Neural cell (in vitro differentiated cells): ENCODE measurements around the gene ARL6IP1.
"Not testable (repeated sequence)": the region's sequence is repeated elsewhere in the genome, so short reads cannot be mapped to it uniquely, and the experiment has no call there.

Source experiments
- CTCF ChIP-seq: fragments of 450-650 bp; IDR thresholded peaks from 2 replicates; pipeline ENCODE4 v1.5.1; 2014; ENCODE audit warnings: antibody characterized with exemption, mild to moderate bottlenecking, moderate library complexity; ENCODE audit not compliant: poor library complexity, severe bottlenecking
- EP300 ChIP-seq: fragments of 450-650 bp; conservative IDR thresholded peaks from 2 replicates; pipeline ENCODE4 v1.6.1; 2014; ENCODE audit warnings: antibody characterized with exemption, mild to moderate bottlenecking, moderate library complexity; ENCODE audit not compliant: poor library complexity, severe bottlenecking
- POLR2AphosphoS5 ChIP-seq: IDR thresholded peaks from 2 replicates; pipeline ENCODE4 v1.6.1; 2012

GRCh38 chr16:18756639-18757038, 44.7 kb downstream of the ARL6IP1 start:
- not testable (repeated sequence) for TF ChIP-seq CTCF, POLR2AphosphoS5, EP300
